ENCODE data around the gene POLR2J2.
"Not testable (repeated sequence)": the region's sequence is repeated elsewhere in the genome, so short reads cannot be mapped to it uniquely, and the experiment has no call there.

POLR2J2 gene

DNA sequence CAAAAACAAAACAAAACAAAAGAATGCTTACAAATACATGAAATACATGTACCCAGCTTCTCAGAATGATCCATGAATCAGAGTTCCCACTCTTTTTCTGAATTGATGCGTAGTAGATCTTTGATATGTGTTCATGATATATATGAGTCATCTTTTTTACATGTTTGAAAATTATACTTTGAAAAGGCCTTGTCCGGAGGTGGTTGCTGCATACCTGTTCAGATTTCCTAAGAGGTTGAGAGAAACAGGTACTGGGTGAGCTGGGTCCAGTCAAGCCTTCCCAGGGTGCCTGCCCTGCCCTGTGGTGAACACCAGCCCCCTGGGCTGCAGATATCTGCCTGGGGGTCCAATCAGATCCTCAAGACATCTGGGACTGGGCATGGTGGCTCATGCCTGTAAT, 4.1 kb upstream of the POLR2J2 start:
- DNase-seq; in situ Hi-C loops (cut with MboI; ENCODE audit: low pct_unique_long_range_greater_than_20kb, low sequenced_read_pairs): not testable (repeated sequence)

DNA sequence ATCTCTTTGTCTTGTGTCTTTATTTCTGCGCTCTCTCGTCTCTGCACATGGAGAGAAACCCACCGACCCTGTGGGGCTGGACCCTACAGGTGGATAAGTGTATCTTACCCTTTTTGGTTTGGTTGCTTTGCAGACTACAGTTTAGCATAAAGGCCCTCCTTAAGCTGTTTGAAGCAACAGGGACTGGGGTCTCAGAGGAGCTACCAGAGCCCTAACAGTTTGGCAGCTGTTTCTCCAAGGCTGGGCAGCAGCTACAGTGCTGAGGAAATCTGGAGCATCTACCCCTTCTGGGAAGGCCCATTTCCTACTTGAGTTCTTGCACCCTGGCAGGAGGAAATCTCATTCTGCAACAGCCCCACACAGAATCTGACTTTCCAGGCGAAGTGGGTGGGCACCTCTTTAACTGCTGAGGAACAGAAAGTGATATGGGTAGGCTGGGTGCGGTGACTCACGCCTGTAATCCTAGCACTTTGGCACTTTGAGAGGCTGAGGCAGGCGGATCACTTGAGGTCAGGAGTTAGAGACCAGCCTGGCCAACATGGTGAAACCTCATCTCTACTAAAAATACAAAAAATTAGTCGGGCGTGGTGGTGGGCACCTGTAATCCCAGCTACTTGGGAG, 2.1 kb upstream of the POLR2J2 start:
- DNase-seq; in situ Hi-C loops (cut with MboI; ENCODE audit: low pct_unique_long_range_greater_than_20kb, low sequenced_read_pairs): not testable (repeated sequence)

DNA sequence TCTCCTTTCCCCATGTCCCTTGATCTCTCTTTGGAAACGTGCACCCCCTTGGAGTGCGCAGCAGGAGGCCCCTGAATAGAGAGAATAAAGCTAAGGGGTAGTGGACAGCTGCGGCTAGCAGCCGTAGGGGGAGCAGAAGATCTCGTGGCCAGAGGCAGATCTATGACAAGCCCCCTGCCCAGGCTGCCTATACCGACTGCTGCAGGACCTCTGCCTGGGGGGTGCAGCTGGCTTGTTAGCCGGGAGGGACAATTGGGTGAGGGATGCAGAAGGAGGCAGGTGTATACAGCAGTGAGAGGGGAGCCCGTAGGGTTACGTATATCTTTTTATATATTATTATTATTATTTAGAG, 469 bp upstream of the POLR2J2 start:
- in situ Hi-C loops (cut with MboI; ENCODE audit: low pct_unique_long_range_greater_than_20kb, low sequenced_read_pairs); DNase-seq: not testable (repeated sequence)

DNA sequence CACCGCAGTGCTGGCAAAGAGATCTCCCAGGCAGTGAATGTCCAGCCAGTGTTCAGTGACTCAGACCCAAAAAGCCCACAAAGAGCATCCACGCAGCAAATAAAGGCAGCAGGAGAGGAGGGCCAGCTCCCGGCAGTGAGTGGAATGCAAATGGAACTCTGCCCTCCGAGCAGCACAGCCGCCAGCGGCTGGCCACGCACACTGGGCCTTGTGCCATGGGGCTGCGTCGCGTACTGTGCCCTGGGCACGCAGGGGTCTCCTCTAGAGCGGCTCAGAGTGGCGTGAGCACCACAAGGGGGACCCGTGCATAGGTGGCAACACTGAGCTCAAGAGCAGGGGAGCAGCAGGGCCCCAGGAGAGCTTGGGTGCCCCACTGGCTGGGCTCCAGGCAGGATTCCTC, 3.9 kb downstream of the POLR2J2 start:
- in situ Hi-C loops (cut with MboI; ENCODE audit: low pct_unique_long_range_greater_than_20kb, low sequenced_read_pairs); DNase-seq: not testable (repeated sequence)

DNA sequence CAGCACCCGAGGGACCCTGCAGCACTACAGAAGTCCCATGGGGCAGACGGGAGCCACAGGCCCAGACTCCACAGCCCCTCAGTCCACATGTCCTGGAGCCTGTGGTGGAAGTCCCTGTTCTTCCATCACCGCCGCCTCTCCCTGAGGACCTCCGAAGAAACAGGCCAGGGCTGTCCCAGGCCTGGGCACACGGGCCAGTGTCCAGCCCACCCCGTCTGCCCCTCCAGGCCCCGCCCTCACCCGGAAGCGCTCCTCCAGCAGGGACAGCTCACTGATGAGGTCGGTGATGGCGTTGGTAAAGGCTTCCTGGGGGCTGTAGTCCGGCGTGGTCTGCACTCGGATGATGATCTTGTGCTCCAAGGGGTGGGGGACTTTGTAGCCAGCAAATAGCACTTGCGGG, 4.6 kb downstream of the POLR2J2 start:
- DNase-seq; in situ Hi-C loops (cut with MboI; ENCODE audit: low pct_unique_long_range_greater_than_20kb, low sequenced_read_pairs): not testable (repeated sequence)

DNA sequence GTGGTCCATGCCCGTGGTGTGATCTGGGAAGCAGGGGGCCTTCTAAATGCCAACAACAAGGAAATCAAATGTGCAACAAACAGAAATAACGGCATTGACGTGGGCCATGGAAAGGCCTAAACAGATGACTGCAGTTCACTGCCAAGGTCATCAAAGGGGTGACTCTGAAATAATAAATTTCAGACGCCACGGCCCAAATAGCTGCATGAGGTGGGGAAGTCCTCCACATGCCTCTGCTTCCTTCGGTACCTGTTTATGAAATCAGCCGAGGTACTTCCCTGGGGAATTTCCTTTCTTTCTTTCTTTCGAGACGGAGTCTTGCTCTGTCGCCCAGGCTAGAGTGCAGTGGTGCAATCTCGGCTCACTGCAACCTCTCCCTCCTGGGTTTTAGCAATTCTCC, 6.7 kb downstream of the POLR2J2 start:
- in situ Hi-C loops (cut with MboI; ENCODE audit: low pct_unique_long_range_greater_than_20kb, low sequenced_read_pairs); DNase-seq: not testable (repeated sequence)

DNA sequence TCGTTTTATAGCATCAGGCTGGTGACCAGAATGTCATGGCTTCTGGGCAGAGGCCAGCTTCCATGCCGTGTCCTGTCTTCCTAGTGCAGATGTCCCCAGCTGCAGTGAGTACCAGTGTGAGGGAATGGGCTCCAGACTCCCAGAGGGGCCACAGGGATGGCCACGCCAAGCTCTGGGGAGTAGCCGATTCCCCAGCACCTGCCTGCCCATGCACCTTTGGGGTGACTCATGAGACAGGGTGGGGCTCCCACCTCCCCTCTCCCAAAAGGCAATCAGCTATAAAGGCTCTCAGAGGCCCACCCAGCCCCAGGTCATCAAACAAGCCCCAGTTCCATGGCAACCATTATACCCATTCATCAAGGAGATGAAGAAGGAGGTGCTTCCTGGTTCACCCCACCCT, 21.5 kb downstream of the POLR2J2 start, which contains the start of gene SPDYE2B:
Gene SPDYE2B, plus strand, starts transcription at position 396 of the 400 bp plus-strand sequence. CDS start 2,030 bp downstream, outside the sequence.
- DNase-seq; in situ Hi-C loops (cut with MboI; ENCODE audit: low pct_unique_long_range_greater_than_20kb, low sequenced_read_pairs): not testable (repeated sequence)

DNA sequence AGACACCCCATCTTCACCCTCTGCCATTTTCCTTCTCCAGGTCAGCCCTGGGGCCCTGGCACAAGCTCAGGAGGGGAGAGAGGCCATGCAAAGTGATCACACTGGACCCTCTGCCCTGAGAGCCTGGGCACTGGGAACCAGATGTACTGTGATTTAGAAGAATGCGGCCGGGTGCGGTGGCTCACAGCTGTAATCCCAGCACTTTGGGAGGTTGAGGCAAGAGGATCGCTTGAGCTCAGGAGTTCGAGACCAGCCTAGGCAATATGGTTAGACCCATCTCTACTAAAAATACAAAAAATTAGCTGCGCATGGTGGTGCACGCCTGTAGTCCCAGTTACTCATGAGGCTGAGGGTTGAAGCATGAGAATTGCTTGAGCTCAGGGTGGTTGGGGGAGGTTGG, 23.6 kb downstream of the POLR2J2 start:
- in situ Hi-C loops (cut with MboI; ENCODE audit: low pct_unique_long_range_greater_than_20kb, low sequenced_read_pairs), result not testable (repeated sequence)

DNA sequence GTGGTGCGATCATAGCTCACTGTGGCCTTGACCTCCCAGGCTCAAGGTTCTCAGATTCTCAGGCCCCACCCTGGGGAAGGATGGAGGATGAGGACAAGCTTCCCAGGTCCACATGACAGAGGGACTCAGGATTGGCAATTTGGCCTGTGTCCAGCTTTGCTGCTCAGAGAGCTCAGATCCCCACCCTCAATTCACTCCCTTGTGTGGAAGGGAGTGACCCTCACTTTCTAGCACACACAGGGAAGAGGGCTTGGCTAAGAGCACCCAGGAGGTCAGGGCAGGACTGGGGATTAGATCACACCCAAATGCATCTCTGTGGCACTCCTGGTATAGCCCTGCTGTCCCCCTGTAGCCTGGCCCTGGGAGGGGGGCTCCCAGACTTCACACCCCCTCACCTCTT, 28.1 kb downstream of the POLR2J2 start:
- DNase-seq; in situ Hi-C loops (cut with MboI; ENCODE audit: low pct_unique_long_range_greater_than_20kb, low sequenced_read_pairs): not testable (repeated sequence)

More for the DNA sequence above, 23.6 kb downstream of the POLR2J2 start:
- DNase-seq, result not testable (repeated sequence)

DNA sequence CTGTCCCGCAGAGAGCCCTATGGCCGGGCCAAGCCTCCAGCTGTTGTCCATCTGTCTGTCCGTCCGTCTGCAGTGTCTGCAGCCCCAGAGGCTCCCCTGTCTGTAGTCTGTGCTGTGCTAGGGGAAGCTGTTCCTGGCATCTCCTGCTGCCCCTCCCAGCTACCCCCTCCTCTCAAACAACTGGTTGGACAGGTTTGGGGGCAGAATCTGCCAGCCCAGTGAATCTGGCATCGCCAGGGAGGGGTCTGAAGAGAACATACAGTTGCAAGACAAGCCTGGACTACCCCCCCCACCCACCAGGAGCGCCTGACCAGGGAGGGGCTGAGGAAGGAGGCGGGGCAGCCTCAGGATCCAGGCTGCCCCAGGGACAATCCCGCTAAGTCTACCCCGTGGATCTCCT, 28.8 kb downstream of the POLR2J2 start, which contains the start of gene UPK3BL1:
Gene UPK3BL1, minus strand, starts transcription at position 101 of the 400 bp plus-strand sequence. Its CDS starts 50 bp downstream, at position 51.
- DNase-seq; in situ Hi-C loops (cut with MboI; ENCODE audit: low pct_unique_long_range_greater_than_20kb, low sequenced_read_pairs): not testable (repeated sequence)

DNA sequence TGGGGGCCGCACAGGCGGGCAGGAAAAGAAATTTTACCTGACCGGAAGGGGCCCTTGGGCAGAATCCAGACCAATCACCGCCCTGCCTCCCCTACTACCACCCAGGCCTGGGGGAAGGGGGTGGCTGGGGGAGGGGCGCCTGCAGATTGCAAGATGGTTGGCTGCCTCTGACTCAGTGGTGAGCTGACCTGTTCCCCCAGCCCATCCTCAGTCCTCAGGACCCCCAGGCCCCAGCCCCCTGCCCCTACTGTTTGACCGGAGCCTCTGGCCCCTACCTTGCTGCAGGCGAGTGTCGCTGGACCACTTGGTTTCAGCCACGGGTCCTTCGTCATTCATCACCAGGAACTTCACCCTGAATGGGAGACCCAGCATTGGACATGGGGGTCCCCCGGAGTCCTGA, 32.6 kb downstream of the POLR2J2 start:
- in situ Hi-C loops (cut with MboI; ENCODE audit: low pct_unique_long_range_greater_than_20kb, low sequenced_read_pairs); DNase-seq: not testable (repeated sequence)

DNA sequence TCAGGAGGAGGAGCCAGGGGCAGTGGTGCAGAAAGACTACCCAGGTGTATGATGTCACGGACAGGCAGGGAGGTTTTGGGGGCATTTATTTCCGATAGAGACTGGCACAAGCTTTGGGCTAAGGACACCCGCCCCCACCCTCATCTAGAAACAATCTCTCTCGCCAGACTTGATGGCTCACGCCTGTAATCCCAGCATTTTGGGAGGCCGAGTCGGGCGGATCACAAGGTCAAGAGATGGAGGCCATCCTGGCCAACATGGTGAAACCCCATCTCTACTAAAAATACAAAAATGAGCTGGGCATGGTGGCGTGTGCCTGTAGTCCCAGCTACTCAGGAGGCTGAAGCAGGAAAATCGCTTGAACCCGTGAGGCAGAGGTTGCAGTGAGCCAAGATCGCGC, 34.5 kb downstream of the POLR2J2 start:
- in situ Hi-C loops (cut with MboI; ENCODE audit: low pct_unique_long_range_greater_than_20kb, low sequenced_read_pairs); DNase-seq: not testable (repeated sequence)

DNA sequence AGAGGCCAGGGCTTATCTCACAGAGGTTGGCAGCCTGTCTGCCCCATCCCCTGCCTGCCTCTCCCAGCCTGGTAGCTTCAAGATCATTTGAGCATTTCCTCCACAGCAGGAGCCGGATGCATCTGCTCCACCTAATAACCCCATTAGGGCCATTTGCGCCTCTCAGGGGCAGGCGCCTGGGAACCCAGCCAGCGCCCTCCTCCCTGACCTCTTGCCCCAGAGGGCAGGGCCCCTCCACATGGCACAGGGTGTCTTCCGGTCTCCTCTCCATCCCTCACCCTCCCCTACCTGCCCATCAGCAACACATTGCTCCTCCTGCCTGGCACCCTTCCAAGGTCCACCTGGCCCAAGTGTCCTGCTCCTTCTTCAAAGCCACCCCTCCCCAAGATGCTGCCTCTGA, 36.1 kb downstream of the POLR2J2 start:
- DNase-seq; in situ Hi-C loops (cut with MboI; ENCODE audit: low pct_unique_long_range_greater_than_20kb, low sequenced_read_pairs): not testable (repeated sequence)

DNA sequence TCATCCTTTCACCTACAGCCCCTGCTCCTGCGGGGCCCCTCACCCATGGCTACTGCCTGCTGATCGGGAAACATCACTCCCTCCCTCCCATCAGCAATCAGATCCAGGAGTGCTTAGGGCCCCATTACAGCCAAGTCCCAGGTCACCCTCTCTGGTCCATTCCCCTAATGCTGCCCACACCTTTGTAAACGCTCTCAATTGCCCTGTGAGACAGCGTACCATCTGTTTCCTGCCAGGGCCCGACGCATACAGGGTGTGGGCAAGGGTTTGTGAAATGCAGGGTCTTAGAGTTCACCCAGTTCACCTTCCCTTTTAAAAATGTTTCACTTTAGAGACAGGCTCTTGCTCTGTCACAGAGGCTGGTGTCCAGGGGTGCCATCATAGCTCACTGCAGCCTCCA, 37.2 kb downstream of the POLR2J2 start:
- in situ Hi-C loops (cut with MboI; ENCODE audit: low pct_unique_long_range_greater_than_20kb, low sequenced_read_pairs); DNase-seq: not testable (repeated sequence)

DNA sequence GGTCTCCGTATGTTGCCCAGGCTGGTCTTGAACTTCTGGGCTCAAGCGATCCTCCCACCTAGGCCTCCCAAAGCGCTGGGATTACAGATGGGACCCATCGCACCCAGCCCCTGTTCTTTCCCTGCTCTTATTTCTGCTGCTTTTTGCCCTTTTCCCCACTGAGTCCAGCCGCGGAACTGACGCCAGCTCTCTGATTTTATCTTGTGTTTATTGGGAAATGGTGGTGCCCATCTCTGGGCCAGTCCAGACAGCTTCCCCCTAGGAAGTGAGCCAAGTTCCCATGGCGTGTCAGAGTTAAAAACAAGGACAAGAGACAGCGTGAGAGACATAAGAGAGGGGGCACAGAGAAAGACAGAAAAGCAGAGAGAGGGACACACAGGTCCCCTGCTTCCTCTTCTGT, 40.8 kb downstream of the POLR2J2 start:
- in situ Hi-C loops (cut with MboI; ENCODE audit: low pct_unique_long_range_greater_than_20kb, low sequenced_read_pairs), result not testable (repeated sequence)

DNA sequence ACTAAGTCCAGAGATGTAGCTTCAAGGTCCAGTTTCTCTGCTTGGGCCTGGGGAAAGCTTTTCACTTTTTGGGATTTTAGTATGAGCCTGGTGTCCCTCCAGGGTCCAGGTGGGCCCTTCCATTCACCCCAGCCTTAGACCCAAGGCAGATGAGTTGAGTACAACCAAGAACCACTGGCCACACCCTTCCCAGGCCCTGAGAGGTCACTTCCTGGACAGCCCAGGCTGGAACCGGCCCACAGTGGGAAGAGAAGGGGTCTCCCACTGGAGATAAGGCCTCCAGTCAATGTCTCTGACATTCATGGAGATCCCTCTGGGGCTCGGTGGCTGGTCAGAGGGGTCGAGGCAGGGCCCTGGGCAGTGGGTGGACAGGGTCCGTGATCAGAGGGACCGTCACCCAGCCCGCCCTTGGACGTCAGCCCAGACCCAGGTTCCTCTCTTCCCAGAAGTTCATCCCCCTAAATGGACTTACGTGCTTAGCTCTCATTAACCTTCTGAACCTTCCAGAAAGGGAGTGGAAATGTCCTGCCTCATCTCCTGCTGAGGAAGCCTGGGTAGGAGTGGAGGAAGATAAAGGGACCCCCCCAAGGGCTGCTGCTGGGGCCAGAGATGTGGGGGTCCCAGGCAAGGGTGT, 44.1 kb downstream of the POLR2J2 start:
- DNase-seq; in situ Hi-C loops (cut with MboI; ENCODE audit: low pct_unique_long_range_greater_than_20kb, low sequenced_read_pairs): not testable (repeated sequence)

More for the DNA sequence above, 40.8 kb downstream of the POLR2J2 start:
- not testable (repeated sequence) for DNase-seq

DNA sequence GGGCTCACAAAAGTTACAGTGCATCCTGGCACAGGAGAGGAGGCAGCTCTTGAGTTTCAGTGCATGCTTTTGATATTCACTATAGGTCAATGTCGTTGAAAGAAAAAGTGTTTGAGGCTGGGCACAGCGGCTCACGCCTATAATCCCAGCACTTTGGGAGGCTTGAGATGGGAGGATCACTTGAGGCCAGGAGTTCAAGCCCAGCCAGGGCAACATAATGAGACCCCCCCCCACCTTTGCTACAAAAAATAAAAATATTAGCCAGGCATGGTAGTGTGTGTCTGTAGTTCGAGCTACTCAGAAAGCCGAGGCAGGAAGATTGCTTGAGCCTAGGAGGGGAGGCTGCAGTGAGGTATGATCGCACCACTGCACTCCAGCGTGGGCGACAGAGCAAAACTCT, 53.3 kb downstream of the POLR2J2 start:
- in situ Hi-C loops (cut with MboI; ENCODE audit: low pct_unique_long_range_greater_than_20kb, low sequenced_read_pairs); DNase-seq: not testable (repeated sequence)

DNA sequence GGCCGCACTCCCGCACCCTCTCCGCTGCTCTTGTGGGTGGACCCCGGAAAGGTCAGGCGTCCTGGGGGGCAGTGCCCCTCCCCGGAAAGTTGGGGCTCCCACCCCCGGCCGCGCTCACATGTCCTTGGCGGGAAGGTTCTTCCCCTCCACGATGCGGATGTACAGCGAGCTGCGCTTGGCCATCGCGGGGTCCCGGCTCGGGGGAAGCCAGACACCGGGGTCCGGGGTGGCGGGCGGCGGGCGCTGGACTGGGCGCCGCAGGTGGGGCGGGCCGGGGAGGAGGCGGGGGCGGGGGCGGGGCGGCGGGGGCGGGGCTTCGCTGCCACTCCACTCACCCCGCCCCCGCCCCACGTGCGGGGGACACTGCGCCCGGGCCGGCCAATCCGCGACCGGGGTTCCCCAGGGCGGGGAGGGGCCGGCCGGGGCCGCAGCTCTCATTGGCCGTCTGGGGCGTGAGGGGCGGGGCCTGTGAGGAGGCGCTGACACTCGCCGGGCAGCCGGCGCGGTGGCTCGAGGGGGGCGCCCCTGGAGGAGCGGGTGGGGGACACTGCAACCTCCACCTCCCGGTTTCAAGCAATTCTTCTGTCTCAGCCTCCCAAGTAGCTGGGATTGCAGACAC, 54.8 kb downstream of the POLR2J2 start, which contains the start of gene RASA4:
Gene RASA4, minus strand, starts transcription at position 250 of the 619 bp plus-strand sequence. Its CDS starts 67 bp downstream, at position 183.
- in situ Hi-C loops (cut with MboI; ENCODE audit: low pct_unique_long_range_greater_than_20kb, low sequenced_read_pairs); DNase-seq: not testable (repeated sequence)

Data from KBM-7 (cell line).